ENCODE measurements around the gene LENG1. TPM values are rescaled to one million over a fixed set of nuclear protein-coding genes. Genes with fewer than 3 reads are reported as not detected.
"Not testable (repeated sequence)": the region's sequence is repeated elsewhere in the genome, so short reads cannot be mapped to it uniquely, and the experiment has no call there.

LENG1 gene
- total RNA-seq, 1 donor from 2014 or later = 8.0 TPM

DNA sequence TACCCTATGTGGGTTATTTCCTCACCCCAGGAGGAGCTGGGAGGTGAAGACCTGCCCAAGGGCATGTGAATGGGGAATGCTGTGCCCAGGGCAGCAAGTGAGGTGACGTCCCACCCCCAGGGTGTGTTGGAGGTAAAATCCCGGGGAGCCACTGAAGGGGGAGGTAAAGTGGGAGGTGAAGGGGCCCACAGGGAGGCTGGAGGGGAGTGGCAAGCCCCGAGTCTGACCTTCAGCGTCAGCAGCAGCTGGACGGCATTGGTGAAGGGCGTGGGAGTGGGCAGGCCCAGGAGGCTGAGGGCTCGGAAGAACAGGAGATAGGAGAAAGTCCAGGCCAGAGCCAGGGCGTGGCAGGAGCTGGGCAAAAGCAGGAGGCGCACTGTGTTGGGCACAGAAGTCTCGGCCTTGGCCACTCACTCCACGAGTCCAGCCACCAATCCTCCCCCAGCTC, 27.4 kb upstream of the LENG1 start:
- intact Hi-C loops (cut with DNase I) = no loop called here
- H3K4me3 ChIP-seq = no peak overlapping the region
- peaks cover 9% of the 10 kb centered on the region for H3K36me3 ChIP-seq
- DNase-seq (peak; percentile 46), ATAC-seq (no peak)
- no peaks in the 10 kb centered on the region for H3K27me3 ChIP-seq (ENCODE audit: low read depth)
- peaks cover 15% of the 10 kb centered on the region for H3K4me1 ChIP-seq
- no peaks in the 10 kb centered on the region for H3K9me3 ChIP-seq
- TF ChIP-seq, protein P1, sequence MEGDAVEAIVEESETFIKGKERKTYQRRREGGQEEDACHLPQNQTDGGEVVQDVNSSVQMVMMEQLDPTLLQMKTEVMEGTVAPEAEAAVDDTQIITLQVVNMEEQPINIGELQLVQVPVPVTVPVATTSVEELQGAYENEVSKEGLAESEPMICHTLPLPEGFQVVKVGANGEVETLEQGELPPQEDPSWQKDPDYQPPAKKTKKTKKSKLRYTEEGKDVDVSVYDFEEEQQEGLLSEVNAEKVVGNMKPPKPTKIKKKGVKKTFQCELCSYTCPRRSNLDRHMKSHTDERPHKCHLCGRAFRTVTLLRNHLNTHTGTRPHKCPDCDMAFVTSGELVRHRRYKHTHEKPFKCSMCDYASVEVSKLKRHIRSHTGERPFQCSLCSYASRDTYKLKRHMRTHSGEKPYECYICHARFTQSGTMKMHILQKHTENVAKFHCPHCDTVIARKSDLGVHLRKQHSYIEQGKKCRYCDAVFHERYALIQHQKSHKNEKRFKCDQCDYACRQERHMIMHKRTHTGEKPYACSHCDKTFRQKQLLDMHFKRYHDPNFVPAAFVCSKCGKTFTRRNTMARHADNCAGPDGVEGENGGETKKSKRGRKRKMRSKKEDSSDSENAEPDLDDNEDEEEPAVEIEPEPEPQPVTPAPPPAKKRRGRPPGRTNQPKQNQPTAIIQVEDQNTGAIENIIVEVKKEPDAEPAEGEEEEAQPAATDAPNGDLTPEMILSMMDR (IDR thresholded peaks at IDR 0.05) = no peak
- no peak overlapping the region for H3K27ac ChIP-seq

DNA sequence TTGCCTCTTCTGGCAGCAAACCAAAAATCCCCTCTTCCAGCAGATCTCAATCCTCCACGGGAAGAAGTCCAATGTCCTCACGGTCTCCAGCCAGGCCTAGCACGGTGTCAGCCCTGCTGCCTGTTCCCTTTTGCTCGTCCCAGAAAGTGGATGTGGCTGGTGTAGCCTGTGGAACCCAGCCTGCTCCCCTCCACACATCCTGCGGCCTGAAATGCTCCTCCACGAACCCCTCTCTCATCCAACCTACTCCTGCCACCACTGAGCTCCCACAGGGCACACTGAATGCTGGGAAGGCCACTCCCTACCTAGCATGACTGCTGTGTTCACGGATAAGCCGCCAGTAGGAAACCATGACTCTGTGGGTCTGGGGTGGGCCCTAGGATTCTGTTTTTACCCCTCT, 26.8 kb upstream of the LENG1 start:
- Histone ChIP-seq H3K4me3 (no peak overlapping the region), H3K4me1 (peaks cover 10% of the 10 kb centered on the region), H3K27me3 (ENCODE audit: low read depth) (no peaks in the 10 kb centered on the region), H3K27ac (no peak overlapping the region), H3K9me3 (no peaks in the 10 kb centered on the region), H3K36me3 (peaks cover 9% of the 10 kb centered on the region)
- DNase-seq (peak; percentile 20), ATAC-seq (no peak)
- TF ChIP-seq, protein P1 (IDR thresholded peaks at IDR 0.05) = no peak
- intact Hi-C loops (cut with DNase I) = no loop called here

DNA sequence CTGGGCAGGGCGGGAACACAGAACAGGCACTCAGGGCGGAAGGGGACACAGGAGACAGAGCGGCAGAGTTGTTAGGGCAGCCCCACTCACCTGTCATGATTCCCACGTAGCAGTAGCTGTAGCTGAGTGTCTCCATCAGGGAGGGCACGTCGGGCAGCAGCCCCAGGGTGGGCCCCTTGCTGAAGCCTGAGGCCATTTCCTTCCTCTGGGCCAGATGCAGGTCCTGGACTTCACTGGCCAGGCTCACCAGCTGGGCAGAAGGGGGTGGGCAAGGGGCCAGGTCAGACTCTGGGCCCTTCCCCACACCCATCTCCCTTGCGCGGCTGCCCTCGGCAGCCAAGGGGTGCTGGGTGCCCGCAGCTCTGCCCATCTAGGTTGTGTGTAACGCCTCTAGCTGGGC, 23.9 kb upstream of the LENG1 start:
- Histone ChIP-seq H3K36me3 (peaks cover 29% of the 10 kb centered on the region), H3K27ac (no peak overlapping the region), H3K9me3 (no peaks in the 10 kb centered on the region), H3K4me3 (no peak overlapping the region), H3K4me1 (peaks cover 5% of the 10 kb centered on the region), H3K27me3 (ENCODE audit: low read depth) (no peaks in the 10 kb centered on the region)
- ATAC-seq (no peak), DNase-seq (peak; percentile 28)
- TF ChIP-seq, protein P1 (IDR thresholded peaks at IDR 0.05) = no peak
- intact Hi-C loops (cut with DNase I) = no loop called here

DNA sequence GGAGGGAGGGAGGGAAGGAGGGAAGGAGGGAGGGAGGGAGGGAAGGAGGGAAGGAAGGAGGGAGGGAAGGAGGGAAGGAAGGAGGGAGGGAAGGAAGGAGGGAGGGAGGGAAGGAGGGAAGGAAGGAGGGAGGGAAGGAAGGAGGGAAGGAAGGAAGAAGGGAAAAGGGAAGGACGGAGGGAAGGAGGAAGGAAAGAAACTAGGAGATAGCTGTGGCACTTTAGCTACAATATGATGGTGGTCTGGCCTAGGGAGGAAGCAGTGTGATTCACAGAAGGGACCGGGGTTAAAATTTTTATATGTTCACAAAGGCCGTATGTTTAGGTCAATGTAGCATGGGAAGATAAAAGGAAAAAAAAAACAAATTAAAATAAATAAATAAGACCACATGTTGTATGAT, 22.4 kb upstream of the LENG1 start:
- H3K9me3 ChIP-seq; intact Hi-C loops (cut with DNase I); ATAC-seq; H3K27ac ChIP-seq; H3K4me1 ChIP-seq; H3K4me3 ChIP-seq; H3K27me3 ChIP-seq (ENCODE audit: low read depth); DNase-seq: not testable (repeated sequence)
- H3K36me3 ChIP-seq = peaks cover 29% of the 10 kb centered on the region

DNA sequence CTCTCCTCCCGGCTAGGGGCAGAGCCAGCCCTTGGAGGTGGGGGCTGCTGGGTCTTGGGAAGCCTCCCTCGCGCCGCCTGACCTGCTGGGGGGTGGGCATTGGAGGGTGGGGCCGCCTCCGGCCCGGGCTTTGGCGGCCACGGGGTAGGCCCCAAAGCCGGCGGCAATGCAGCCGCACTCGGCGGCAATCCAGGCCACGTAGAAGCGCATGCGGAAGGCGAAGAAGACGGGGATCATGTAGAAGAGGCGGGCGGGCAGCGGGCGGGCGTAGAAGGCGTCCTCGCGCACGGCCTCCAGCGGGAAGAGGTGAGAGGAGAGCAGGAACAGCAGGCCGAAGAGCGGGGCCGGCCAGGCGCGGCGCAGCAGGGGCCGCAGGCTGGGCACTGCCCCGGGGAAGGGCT, 21.2 kb upstream of the LENG1 start:
- DNase-seq = peak; percentile 40
- intact Hi-C loops (cut with DNase I) = no loop called here
- Histone ChIP-seq H3K4me3 (no peak overlapping the region), H3K4me1 (no peaks in the 10 kb centered on the region), H3K36me3 (peaks cover 33% of the 10 kb centered on the region), H3K27ac (no peak overlapping the region), H3K9me3 (no peaks in the 10 kb centered on the region), H3K27me3 (ENCODE audit: low read depth) (no peaks in the 10 kb centered on the region)
- ATAC-seq = no peak
- TF ChIP-seq, protein P1 (IDR thresholded peaks at IDR 0.05) = no peak

DNA sequence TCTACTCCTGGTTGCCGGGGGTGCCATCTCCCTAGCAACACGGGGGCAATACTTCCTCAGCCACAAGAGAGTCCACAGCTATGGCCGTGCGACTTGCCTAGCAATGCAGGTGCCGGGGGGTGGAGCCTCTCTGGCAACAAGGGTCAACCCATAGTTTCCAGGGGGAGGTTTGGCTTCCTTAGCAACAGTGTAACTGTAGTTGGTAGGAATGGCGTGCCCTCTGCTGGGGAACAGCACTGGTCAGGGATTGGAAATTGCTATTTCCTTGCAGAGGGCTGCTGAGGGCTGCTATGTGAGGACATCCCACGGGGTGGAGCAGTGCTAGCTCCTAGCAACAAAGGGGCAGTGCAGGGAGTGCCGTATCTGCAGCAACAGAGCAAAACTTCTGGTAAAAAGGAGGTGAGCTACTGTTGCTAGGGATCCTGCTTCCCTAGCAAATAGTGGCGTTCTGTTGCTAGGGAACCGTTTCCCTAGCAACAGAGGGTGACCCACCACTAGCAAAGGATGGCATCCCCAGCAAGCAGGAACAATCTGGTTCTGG, 20.5 kb upstream of the LENG1 start:
- Histone ChIP-seq H3K4me1 (no peaks in the 10 kb centered on the region), H3K27me3 (ENCODE audit: low read depth) (no peaks in the 10 kb centered on the region), H3K27ac (no peak overlapping the region), H3K36me3 (peaks cover 38% of the 10 kb centered on the region), H3K4me3 (no peak overlapping the region), H3K9me3 (no peaks in the 10 kb centered on the region)
- TF ChIP-seq, protein P1 (IDR thresholded peaks at IDR 0.05) = no peak
- intact Hi-C loops (cut with DNase I) = no loop called here
- DNase-seq = peak; percentile 47
- peak in 1 of 2 donors; percentile 36 for ATAC-seq

Measured in lower lobe of right lung (tissue), 2 donors.